ENCODE results near the gene CDKAL1.

DNA sequence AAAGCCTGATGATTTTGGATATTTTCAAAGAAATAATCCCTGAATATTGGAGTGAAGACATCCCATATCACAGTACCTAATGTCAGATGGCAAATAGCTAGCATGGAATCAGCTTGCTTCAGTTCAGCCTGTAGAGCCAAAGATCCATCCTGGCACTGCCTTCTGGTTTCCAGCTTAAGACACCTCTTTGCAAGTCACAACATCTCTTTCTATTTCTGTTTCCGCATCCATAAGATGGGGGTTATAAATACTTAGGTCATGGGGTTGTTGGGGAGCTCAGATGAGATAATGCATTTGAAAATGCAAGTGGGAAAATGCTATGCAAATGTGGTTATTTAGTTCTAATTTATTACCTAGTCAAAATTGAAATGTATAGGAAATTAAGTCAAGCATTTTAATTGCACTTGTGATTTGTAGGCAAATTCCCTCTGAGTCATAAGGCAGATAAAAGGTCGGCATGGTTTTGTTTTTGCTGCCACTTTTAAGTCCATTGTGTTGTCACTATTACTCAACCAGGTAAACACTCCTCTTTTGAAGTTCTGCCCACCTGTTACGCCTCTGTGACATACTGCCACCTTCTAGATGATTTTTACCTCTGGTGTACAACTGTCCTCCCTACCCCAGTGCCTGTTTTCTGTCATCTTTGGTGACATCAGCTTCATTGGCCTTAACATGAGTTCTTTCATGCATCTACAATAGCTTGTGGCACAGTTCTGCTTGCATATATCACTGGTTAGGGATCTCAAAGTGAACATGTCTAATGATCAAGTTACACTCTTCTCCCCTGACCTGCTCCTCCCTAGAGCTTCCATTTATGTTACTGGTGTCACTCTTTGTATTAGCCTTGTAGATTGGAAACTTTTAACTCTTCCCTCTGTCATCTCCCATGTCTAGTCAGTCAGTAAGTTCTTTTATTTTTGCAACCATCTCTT is 96.6 kb downstream of the CDKAL1 start:
- TF ChIP-seq POLR2AphosphoS5 (IDR thresholded peaks at IDR 0.05; ENCODE audit: insufficient read depth, low read depth, low read length) (no peak), POLR2A (IDR thresholded peaks at IDR 0.05; ENCODE audit: low read depth, low read length) (no peak)
- TF ChIP-seq, protein P1, sequence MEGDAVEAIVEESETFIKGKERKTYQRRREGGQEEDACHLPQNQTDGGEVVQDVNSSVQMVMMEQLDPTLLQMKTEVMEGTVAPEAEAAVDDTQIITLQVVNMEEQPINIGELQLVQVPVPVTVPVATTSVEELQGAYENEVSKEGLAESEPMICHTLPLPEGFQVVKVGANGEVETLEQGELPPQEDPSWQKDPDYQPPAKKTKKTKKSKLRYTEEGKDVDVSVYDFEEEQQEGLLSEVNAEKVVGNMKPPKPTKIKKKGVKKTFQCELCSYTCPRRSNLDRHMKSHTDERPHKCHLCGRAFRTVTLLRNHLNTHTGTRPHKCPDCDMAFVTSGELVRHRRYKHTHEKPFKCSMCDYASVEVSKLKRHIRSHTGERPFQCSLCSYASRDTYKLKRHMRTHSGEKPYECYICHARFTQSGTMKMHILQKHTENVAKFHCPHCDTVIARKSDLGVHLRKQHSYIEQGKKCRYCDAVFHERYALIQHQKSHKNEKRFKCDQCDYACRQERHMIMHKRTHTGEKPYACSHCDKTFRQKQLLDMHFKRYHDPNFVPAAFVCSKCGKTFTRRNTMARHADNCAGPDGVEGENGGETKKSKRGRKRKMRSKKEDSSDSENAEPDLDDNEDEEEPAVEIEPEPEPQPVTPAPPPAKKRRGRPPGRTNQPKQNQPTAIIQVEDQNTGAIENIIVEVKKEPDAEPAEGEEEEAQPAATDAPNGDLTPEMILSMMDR (IDR thresholded peaks at IDR 0.05; ENCODE audit: extremely low read depth in 1 of 2, insufficient read depth in 1 of 2, low read depth in 1 of 2, low read length in 2 of 2), result no peak
